Right ventricle myocardium inferior (tissue), 1 donor: Measurements from ENCODE around the gene ETV7. TPM values are rescaled to one million over a fixed set of nuclear protein-coding genes. Genes with fewer than 3 reads are reported as not detected.
"Not testable (repeated sequence)": the region's sequence is repeated elsewhere in the genome, so short reads cannot be mapped to it uniquely, and the experiment has no call there.

Source experiments
- ATAC-seq: fragments of 200-7000 bp; cut with Tn5 transposase; one replicate; pipeline ENCODE4 v1.9.1; 2020; ENCODE audit warnings: mild to moderate bottlenecking, moderate library complexity
- DNase-seq: peaks from one replicate; pipeline ENCODE4 v3.0.0; 2021; ENCODE audit errors: missing footprints
- intact Hi-C: fragments of 100-400 bp; cut with DNase I; formaldehyde crosslinking; loops from one replicate; pipeline ENCODE4 v1.11.0; 2022
- long read RNA-seq: library from polyadenylated mRNA; unstranded; transcript quantifications from one replicate; pipeline ENCODE4 v2.0.0, GENCODE V29; 2021
- total RNA-seq: library from RNA; stranded (reverse); fragmentation: NEBNext Ultra II Directional; extraction: Animal tissue kit (Norgen Biotek cat#: 25700); gene quantifications from one replicate; pipeline ENCODE4 v1.2.1, GENCODE V29; 2021
- donor health status: DM: no; HTN: yes; CAD: no; lungs with severe emphysema.

Gene ETV7
- total RNA-seq, result 0.38 TPM
- long read RNA-seq, result 0 reads

- ATAC-seq, result peak; percentile 55
- peak; percentile 71 for DNase-seq
- intact Hi-C loops, result no loop called here
These were observed at the start of gene ETV7 for GRCh38 chr6:36387440-36388303. Gene ETV7, minus strand, starts transcription at chr6:36387669. Its CDS starts 128 bp downstream, at chr6:36387541.

DNA sequence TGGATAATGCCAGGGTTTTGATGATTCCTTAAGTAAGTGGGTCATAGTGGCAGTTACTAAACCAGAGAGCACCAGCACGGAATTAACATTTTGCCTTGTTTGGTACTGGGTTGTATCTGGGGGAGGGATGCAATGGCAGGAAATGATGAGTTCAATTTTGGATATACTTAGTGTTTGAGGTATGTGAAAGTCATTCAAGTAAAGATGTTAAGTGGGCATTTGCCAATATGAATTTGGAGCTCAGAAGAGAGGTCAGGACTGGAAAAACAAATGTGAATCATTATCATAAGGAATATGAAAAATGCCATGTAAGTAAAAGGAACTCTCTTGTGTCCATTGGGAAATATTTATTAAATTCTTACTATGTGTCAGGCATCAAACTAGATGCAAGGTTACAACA lies 49.0 kb upstream of the ETV7 start:
- ATAC-seq (no peak), DNase-seq (no peak)
- intact Hi-C loops, result no loop called here

- intact Hi-C loops, result no loop called here
- DNase-seq (no peak), ATAC-seq (no peak)
These were observed 44.7 kb upstream of the ETV7 start for GRCh38 chr6:36432151-36432671.

DNA sequence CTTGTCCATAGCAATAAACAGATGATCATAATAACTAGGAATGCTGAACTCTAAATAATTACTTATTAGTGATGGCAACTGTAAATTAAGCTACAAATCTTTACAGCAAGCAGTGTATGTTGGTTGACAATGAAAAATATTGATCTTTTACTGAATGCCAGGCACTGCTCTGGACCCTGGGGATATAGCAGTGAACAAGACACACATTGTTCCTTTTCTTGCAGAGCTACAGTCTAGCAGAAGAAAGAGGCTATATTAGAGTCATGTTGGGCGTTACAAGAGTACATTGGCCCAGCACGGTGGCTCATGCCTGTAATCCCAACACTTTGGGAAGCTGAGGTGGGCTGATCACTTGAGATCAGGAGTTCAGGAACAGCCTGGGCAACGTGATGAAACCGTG lies 43.7 kb upstream of the ETV7 start:
- no peak for ATAC-seq
- intact Hi-C loops, result no loop called here
- no peak for DNase-seq

- ATAC-seq (no peak), DNase-seq (no peak)
- intact Hi-C loops, result no loop called here
These were observed 42.9 kb upstream of the ETV7 start for GRCh38 chr6:36430351-36430750.

DNA sequence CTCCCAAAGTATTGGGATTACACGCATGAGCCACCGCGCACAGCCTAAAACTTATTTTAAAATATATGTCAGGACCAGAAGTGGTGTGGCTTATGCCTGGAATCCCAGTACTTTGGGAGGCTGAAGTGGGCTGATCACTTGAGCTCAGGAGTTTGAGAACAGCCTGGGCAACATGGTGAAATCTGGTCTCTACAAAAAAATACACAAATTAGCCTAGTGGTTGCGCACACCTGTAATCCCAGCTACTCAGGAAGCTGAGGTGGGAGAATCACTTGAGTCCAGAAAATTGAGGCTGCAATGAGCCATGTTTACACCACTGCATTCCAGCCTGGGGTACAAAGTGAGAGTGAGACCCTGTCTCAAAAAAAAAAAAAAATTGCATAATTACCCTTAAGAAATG lies 41.4 kb upstream of the ETV7 start:
- ATAC-seq (no peak), DNase-seq (no peak)
- intact Hi-C loops, result no loop called here

- DNase-seq (no peak), ATAC-seq (no peak)
- intact Hi-C loops, result no loop called here
These were observed 39.2 kb upstream of the ETV7 start for GRCh38 chr6:36426622-36427021.

DNA sequence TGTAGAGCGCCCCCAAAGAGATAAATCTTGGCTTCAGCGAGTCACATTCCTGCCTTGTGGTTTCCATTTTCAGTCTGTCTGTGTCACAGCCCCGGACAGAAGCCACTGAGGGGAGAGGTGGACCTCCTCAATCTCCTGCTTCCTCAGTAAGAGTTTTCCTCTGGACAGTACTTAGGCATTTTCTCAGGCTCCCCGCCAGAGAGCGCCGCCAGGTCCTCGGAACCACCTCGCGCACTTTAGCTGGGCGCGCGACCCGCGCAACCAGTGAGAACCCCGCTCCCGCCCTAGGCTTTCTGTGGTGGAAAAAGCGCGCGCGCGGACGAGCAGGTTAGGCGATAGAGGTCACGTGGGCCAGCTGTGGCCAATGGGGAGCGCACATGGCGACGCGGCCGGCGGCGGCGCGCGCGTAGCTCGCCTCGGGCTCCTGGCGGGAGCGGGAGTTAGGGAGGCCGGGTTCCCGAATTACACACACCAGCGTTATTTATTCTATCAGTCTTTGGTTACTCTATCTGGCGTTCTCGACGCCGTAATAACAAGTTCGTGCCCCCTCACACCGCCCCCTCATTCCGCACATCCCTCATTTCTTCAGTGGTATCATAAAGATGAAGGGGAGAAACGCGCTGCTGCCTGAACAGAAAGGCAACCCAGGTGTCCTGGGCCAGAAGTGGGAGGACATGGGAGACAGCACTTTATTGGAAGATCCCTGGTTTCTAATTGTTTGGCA lies 35.8 kb upstream of the ETV7 start:
- intact Hi-C loops, result loop anchor here (1.0 to 5.0 kb wide), 5 partner anchors 20 to 336 kb away; partner anchors contain the start of genes CDKN1A, KCTD20, PXT1 and SRSF3
- ATAC-seq (peak; percentile 100), DNase-seq (peak; percentile 100)

GRCh38 chr6:36422714-36423100 lies 35.2 kb upstream of the ETV7 start:
- ATAC-seq (no peak), DNase-seq (no peak)
- intact Hi-C loops, result loop anchor here (1.0 to 5.0 kb wide), 5 partner anchors 20 to 336 kb away; partner anchors contain the start of genes CDKN1A, KCTD20, PXT1 and SRSF3

DNA sequence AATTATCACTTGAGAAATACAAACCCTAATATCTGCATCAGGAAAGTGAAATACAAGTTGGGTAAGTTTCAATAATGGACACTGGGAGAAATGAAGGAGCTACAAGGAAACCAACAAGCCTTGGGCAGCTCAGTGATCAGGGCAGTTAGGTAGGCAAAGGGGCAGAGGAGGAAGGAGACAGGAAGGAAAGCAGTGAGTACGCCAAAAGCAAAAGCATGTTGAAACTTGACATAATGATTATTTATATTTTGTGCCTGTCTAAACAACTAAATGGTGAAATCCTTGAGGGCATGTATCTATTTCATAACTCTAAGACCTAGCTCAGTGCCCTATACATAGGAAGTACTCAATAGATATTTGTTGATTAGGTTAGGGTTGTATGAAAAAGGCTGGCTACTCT lies 31.8 kb upstream of the ETV7 start:
- DNase-seq, result no peak
- intact Hi-C loops, result no loop called here

DNA sequence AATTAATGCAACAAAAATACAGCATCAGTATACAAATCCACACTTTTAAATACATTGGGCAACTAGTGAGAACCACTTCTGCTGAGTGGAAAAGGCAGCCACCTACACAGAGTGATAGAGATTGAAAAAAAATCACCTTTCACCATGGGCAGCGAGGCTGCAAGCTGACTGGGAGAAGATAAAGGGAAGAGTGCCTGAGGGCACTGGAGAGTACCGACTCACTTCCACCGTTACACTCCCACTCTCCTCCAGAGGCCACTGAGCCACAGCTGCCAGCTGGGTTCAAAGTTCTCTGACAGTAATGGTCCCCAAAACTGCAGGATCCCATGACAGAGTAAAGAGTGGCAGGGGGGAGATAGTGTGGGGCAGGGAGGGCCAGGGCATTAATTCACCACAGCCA lies 31.1 kb upstream of the ETV7 start:
- DNase-seq, result no peak
- no peak for ATAC-seq
- intact Hi-C loops, result no loop called here

More for the DNA sequence above, 31.8 kb upstream of the ETV7 start:
- ATAC-seq, result no peak

DNA sequence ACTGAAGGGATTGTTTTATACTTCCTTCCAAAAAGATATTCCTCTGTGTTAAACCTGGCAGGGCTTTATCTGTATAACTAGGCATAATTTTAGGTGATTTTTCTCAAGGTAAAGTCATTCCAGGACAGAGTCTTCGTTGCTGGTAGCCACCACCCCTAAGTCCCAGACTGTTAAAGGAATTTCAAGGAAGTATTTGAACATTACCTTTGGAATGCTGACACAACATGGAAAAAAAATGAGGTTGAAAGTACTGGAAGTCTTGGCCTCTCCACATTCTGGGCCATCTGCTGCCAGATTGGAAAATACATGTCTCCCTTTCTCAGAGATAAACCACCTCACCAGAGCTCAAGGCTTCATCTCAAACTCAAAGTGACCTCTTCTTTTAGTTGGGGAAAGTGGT lies 27.0 kb upstream of the ETV7 start:
- DNase-seq (no peak), ATAC-seq (no peak)
- intact Hi-C loops, result no loop called here

DNA sequence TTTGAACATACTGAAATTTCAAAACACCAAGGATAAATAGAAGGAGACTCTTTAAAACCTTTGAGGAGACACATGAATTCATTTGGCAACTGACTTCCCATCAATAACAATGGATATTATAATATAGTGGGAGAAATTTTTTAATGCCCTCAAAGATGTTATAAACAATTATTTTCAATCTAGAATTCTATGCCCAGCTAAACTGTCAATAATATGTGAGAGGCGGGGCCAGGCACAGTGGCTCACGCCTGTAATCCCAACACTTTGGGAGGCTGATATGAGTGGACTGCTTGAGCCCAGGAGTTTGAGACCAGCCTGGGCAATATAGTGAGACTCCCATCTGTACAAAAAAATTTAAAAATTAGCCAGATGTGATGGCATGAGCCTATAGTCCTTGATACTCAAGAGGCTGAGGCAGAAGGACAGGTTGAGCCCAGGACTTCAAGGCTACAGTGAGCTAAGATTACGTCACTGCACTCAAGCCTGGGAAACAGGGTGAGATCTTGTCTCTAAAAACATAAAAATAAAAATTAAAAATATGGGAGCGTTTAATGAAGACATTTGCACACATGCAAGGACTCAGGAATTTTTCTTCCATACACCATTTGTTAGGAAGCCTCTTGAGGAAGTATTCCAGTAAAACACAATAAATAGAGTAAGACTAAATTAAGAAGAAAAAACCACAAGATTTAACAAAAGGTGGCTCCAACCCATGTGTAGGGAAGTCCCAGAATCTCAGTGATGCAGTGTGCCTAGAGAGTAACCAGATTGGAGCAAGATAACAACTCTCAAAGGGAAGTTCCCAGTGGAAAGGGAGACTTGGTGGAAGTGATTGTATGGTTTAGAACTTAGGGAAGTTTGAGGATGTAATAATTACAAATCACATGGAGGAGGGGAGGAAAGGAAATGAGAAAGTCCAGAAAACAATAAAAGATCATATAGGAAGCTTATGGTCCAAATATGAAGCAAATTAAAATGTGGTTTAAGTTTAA lies 26.3 kb upstream of the ETV7 start:
- DNase-seq, result no peak
- intact Hi-C loops, result no loop called here
- ATAC-seq, result no peak

GRCh38 chr6:36409718-36410117 lies 22.2 kb upstream of the ETV7 start:
- intact Hi-C loops, DNase-seq, ATAC-seq: not testable (repeated sequence)

DNA sequence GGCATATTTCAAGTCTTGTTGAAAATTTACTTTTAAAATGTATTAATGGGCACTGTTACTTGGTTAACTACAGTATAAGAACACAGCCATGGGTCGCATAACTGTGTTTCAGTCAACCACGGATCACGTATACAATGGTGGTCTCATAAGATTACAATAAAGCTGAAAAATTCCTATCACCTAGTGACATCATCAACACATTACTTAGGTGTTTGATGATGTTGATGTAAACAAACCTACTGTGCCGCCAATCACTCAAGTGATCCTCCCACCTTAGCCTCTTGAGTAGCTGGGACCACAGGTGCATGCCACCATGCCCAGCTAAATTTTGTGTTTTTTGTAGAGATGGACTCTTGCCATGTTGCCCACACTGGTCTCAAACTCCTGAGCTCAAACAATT lies 16.7 kb upstream of the ETV7 start:
- ATAC-seq (no peak), DNase-seq (no peak)
- intact Hi-C loops, result no loop called here

DNA sequence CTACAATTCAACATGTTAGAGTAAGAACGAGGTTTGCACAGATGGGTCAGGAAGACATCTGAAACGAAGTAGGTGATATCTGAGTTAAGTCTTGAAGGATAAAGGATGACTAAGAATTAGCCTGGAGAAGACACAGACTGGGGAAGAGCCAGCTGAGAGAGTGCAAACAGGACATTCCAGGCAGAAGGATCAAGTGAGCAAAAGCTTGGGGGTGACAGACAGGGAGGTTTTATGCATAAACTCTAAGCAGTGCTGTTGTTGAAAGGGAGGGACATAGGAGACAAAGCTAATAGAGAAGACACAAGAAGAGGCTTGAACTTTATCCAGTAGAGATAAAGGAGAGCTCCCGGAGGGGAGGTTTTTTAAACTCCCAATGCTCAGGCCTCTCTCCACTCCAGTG lies 15.0 kb upstream of the ETV7 start:
- intact Hi-C loops, result no loop called here
- no peak for DNase-seq
- no peak for ATAC-seq

- no peak for ATAC-seq
- intact Hi-C loops, result no loop called here
- DNase-seq, result no peak
These were observed 12.5 kb upstream of the ETV7 start for GRCh38 chr6:36399970-36400369.

DNA sequence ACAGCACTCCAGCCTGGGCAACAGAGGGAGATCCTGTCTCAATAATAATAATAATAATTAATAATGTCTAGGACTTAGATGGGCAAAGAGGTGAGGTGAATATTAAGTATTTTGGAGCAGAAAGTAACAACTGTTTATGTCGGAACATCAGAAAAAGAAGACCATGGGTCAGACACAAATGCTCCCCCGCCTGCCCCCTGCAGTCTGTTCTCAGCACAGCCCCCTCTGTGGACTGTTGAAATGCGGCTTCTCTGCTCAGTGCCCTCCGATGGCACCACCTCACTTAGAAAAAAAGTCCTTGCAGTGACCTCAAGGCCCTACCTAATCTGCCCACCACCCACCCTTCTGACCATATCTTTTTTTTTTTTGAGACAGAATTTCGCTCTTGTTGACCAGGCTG lies 5.2 kb upstream of the ETV7 start:
- intact Hi-C loops, result no loop called here
- ATAC-seq (no peak), DNase-seq (no peak)

- intact Hi-C loops, result no loop called here
- DNase-seq, result no peak
- no peak for ATAC-seq
These were observed 1.9 kb upstream of the ETV7 start for GRCh38 chr6:36389353-36389752.
